Subcutaneous abdominal adipose tissue (tissue), 5 donors: Measurements from ENCODE around the gene PHOX2B.

Source experiments
- H3K27ac ChIP-seq: one replicate; pipeline ENCODE4 v1.7.0; 2013; ENCODE audit warnings: low read depth, mild to moderate bottlenecking, inconsistent platforms, low read length, moderate library complexity
- H3K27me3 ChIP-seq, 5 donors: one replicate each; pipeline ENCODE4 v1.7.0; 2013; ENCODE audit warnings: low read length in 5 of 5, inconsistent platforms in 1 of 5; ENCODE audit not compliant: control insufficient read depth in 5 of 5, insufficient read depth in 4 of 5
- H3K36me3 ChIP-seq, 5 donors: one replicate each; pipeline ENCODE4 v1.7.0; 2013; ENCODE audit warnings: low read length in 5 of 5; ENCODE audit not compliant: control insufficient read depth in 5 of 5, insufficient read depth in 5 of 5
- H3K4me1 ChIP-seq, 5 donors: one replicate each; pipeline ENCODE4 v1.7.0; 2013; ENCODE audit warnings: low read length in 5 of 5, mild to moderate bottlenecking in 3 of 5, moderate library complexity in 1 of 5; ENCODE audit not compliant: control insufficient read depth in 5 of 5, insufficient read depth in 5 of 5
- H3K4me3 ChIP-seq, 5 donors: one replicate each; pipeline ENCODE4 v1.7.0; 2013; ENCODE audit warnings: low read length in 5 of 5, low read depth in 1 of 5
- H3K9ac ChIP-seq, 5 donors: one replicate each; pipeline ENCODE4 v1.7.0; 2013; ENCODE audit warnings: low read length in 5 of 5, mild to moderate bottlenecking in 4 of 5, moderate library complexity in 3 of 5
- H3K9me3 ChIP-seq, 5 donors: one replicate each; pipeline ENCODE4 v1.7.0; 2013; ENCODE audit warnings: low read length in 5 of 5; ENCODE audit not compliant: control insufficient read depth in 5 of 5
- donor health status: healthy.
- donor health status: healthy.
- donor health status: healthy.
- donor health status: healthy.
- donor health status: healthy.

Gene PHOX2B

GRCh38 chr4:41748571-41749475 is at the start of gene PHOX2B:
TSS of gene PHOX2B (minus strand) at chr4:41748725. CDS start at chr4:41748610, 115 bp downstream.
- Histone ChIP-seq H3K4me1 (peaks cover 0 to 9% (median 3%) of the 10 kb centered on the region in 5 donors), H3K9me3 (peaks cover 0 to 3% (median 0%) of the 10 kb centered on the region in 5 donors), H3K36me3 (no peaks in the 10 kb centered on the region), H3K4me3 (no peak within 1 kb of the TSS), H3K9ac (no peak within 1 kb of the TSS), H3K27ac (no peak within 1 kb of the TSS), H3K27me3 (peaks cover 70 to 85% (median 78%) of the 10 kb centered on the region in 5 donors)

GRCh38 chr4:41797260-41797659 is 48.7 kb upstream of the PHOX2B start:
- Histone ChIP-seq H3K27ac (no peak overlapping the region), H3K4me3 (no peak overlapping the region), H3K9me3 (no peaks in the 10 kb centered on the region), H3K9ac (no peak overlapping the region), H3K36me3 (no peaks in the 10 kb centered on the region), H3K27me3 (peaks cover 2 to 14% (median 7%) of the 10 kb centered on the region in 5 donors), H3K4me1 (peaks cover 0 to 7% (median 0%) of the 10 kb centered on the region in 5 donors)

GRCh38 chr4:41796545-41797210 is 48.2 kb upstream of the PHOX2B start:
- Histone ChIP-seq H3K4me1 (peaks cover 0 to 7% (median 0%) of the 10 kb centered on the region in 5 donors), H3K27me3 (peaks cover 2 to 14% (median 7%) of the 10 kb centered on the region in 5 donors), H3K9ac (no peak overlapping the region), H3K36me3 (no peaks in the 10 kb centered on the region), H3K27ac (no peak overlapping the region), H3K4me3 (no peak overlapping the region), H3K9me3 (no peaks in the 10 kb centered on the region)

GRCh38 chr4:41795796-41796385 is 47.4 kb upstream of the PHOX2B start:
- H3K9me3 ChIP-seq = no peaks in the 10 kb centered on the region
- H3K36me3 ChIP-seq = no peaks in the 10 kb centered on the region

GRCh38 chr4:41792166-41792565 is 43.6 kb upstream of the PHOX2B start:
- no peaks in the 10 kb centered on the region for H3K9me3 ChIP-seq
- no peak overlapping the region for H3K4me3 ChIP-seq
- peaks cover 4 to 11% (median 7%) of the 10 kb centered on the region in 5 donors for H3K27me3 ChIP-seq
- no peaks in the 10 kb centered on the region for H3K36me3 ChIP-seq
- no peak overlapping the region for H3K27ac ChIP-seq
- H3K9ac ChIP-seq = no peak overlapping the region
- peaks cover 0 to 7% (median 0%) of the 10 kb centered on the region in 5 donors for H3K4me1 ChIP-seq

More at GRCh38 chr4:41795796-41796385, 47.4 kb upstream of the PHOX2B start:
- H3K27ac ChIP-seq = no peak overlapping the region
- H3K27me3 ChIP-seq = peaks cover 2 to 11% (median 7%) of the 10 kb centered on the region in 5 donors
- H3K4me1 ChIP-seq = peaks cover 0 to 7% (median 0%) of the 10 kb centered on the region in 5 donors
- no peak overlapping the region for H3K9ac ChIP-seq
- H3K4me3 ChIP-seq = no peak overlapping the region

GRCh38 chr4:41791557-41791956 is 43.0 kb upstream of the PHOX2B start:
- Histone ChIP-seq H3K36me3 (no peaks in the 10 kb centered on the region), H3K27me3 (peaks cover 2 to 7% (median 4%) of the 10 kb centered on the region in 5 donors), H3K27ac (no peak overlapping the region), H3K9ac (no peak overlapping the region), H3K4me3 (no peak overlapping the region), H3K9me3 (no peaks in the 10 kb centered on the region), H3K4me1 (peaks cover 0 to 2% (median 0%) of the 10 kb centered on the region in 5 donors)

- H3K36me3 ChIP-seq = no peaks in the 10 kb centered on the region
- H3K4me3 ChIP-seq = no peak overlapping the region
- no peaks in the 10 kb centered on the region for H3K4me1 ChIP-seq
- H3K9me3 ChIP-seq = no peaks in the 10 kb centered on the region
- H3K9ac ChIP-seq = no peak overlapping the region
- peaks cover 0 to 4% (median 0%) of the 10 kb centered on the region in 5 donors for H3K27me3 ChIP-seq
- H3K27ac ChIP-seq = no peak overlapping the region
Observed at GRCh38 chr4:41787931-41788330, 39.4 kb upstream of the PHOX2B start.

- H3K4me3 ChIP-seq = no peak overlapping the region
- no peaks in the 10 kb centered on the region for H3K9me3 ChIP-seq
- no peaks in the 10 kb centered on the region for H3K36me3 ChIP-seq
- H3K27me3 ChIP-seq = peaks cover 0 to 4% (median 0%) of the 10 kb centered on the region in 5 donors
- H3K9ac ChIP-seq = no peak overlapping the region
- no peaks in the 10 kb centered on the region for H3K4me1 ChIP-seq
- no peak overlapping the region for H3K27ac ChIP-seq
Observed at GRCh38 chr4:41785665-41786064, 37.1 kb upstream of the PHOX2B start.

GRCh38 chr4:41784191-41784979 is 35.9 kb upstream of the PHOX2B start:
- H3K27ac ChIP-seq = no peak overlapping the region
- H3K9ac ChIP-seq = no peak overlapping the region
- no peaks in the 10 kb centered on the region for H3K9me3 ChIP-seq
- no peak overlapping the region for H3K4me3 ChIP-seq
- peaks cover 0 to 4% (median 0%) of the 10 kb centered on the region in 5 donors for H3K27me3 ChIP-seq
- no peaks in the 10 kb centered on the region for H3K36me3 ChIP-seq
- H3K4me1 ChIP-seq = no peaks in the 10 kb centered on the region
